Subcutaneous abdominal adipose tissue (tissue), 5 donors: ENCODE measurements around the gene ATOH8.

ENCODE experiments used
- H3K27ac ChIP-seq: one replicate; pipeline ENCODE4 v1.7.0; 2013; ENCODE audit warnings: low read depth, mild to moderate bottlenecking, inconsistent platforms, low read length, moderate library complexity
- H3K27me3 ChIP-seq, 5 donors: one replicate each; pipeline ENCODE4 v1.7.0; 2013; ENCODE audit warnings: low read length in 5 of 5, inconsistent platforms in 1 of 5; ENCODE audit not compliant: control insufficient read depth in 5 of 5, insufficient read depth in 4 of 5
- H3K36me3 ChIP-seq, 5 donors: one replicate each; pipeline ENCODE4 v1.7.0; 2013; ENCODE audit warnings: low read length in 5 of 5; ENCODE audit not compliant: control insufficient read depth in 5 of 5, insufficient read depth in 5 of 5
- H3K4me1 ChIP-seq, 5 donors: one replicate each; pipeline ENCODE4 v1.7.0; 2013; ENCODE audit warnings: low read length in 5 of 5, mild to moderate bottlenecking in 3 of 5, moderate library complexity in 1 of 5; ENCODE audit not compliant: control insufficient read depth in 5 of 5, insufficient read depth in 5 of 5
- H3K4me3 ChIP-seq, 5 donors: one replicate each; pipeline ENCODE4 v1.7.0; 2013; ENCODE audit warnings: low read length in 5 of 5, low read depth in 1 of 5
- H3K9ac ChIP-seq, 5 donors: one replicate each; pipeline ENCODE4 v1.7.0; 2013; ENCODE audit warnings: low read length in 5 of 5, mild to moderate bottlenecking in 4 of 5, moderate library complexity in 3 of 5
- H3K9me3 ChIP-seq, 5 donors: one replicate each; pipeline ENCODE4 v1.7.0; 2013; ENCODE audit warnings: low read length in 5 of 5; ENCODE audit not compliant: control insufficient read depth in 5 of 5
- donor health status: healthy.
- donor health status: healthy.
- donor health status: healthy.
- donor health status: healthy.
- donor health status: healthy.

Gene ATOH8

DNA sequence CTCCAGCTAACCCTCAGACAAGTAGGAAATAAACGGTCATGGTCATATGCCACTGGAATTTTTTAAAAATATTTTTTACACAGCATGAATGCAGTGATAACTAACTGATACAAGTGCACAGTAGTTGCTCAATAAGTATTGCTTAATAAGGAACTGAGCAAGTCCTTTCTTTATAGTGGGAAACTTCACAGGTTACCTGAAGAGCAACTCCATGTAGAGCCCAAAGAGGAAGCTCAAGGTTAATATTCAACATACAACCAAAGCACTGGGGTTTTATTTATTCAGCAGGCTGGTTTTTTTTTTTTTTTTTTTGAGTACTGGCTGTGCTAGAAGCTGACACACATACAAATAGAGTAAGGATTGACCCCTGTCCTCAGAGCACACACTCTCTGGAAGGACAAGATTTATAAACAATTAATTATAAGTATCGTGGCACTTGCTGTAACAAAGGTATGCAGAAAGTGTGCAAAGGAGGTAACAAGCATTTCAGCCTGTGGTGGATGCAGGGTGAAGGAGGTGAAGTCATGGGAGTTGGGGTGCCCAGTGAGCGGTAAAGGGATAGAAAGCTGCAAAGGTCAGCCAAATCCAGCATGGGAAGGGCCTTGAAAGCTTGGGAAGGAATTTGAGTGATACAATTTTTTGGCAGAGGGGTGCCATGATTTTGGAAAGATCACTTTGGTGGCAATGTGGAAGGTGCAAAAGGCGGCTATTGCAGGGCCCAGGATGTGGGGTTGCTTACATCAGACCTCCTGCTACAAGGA lies 52.7 kb downstream of the ATOH8 start:
- Histone ChIP-seq H3K27ac (no peak overlapping the region), H3K36me3 (no peaks in the 10 kb centered on the region), H3K27me3 (no peaks in the 10 kb centered on the region), H3K4me3 (no peak overlapping the region), H3K9ac (no peak overlapping the region), H3K4me1 (peaks cover under 1 to 13% (median 7%) of the 10 kb centered on the region in 5 donors), H3K9me3 (no peaks in the 10 kb centered on the region)

DNA sequence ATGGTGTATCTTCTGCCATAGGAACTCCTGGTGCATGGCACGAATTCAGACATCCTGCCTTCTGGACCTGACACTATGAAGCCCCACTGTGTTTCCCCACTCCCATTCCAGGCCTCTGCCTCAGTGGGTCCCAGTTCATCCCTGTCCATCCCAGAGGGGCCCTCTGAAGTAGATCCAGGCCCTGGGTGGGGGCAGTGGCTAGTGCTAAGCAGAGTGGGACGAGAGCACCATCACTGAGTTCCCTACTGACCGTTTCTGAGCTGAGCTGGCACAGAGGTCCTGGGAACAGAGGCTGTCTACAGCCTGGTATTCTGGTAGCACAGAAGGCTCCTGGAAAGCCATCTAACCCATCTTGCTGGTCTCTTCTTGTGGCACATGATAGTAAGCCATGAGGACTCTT lies 54.0 kb downstream of the ATOH8 start:
- Histone ChIP-seq H3K27me3 (no peaks in the 10 kb centered on the region), H3K4me1 (peaks cover 2 to 20% (median 10%) of the 10 kb centered on the region in 5 donors), H3K9me3 (no peaks in the 10 kb centered on the region), H3K27ac (no peak overlapping the region), H3K9ac (no peak overlapping the region), H3K4me3 (no peak overlapping the region), H3K36me3 (no peaks in the 10 kb centered on the region)

DNA sequence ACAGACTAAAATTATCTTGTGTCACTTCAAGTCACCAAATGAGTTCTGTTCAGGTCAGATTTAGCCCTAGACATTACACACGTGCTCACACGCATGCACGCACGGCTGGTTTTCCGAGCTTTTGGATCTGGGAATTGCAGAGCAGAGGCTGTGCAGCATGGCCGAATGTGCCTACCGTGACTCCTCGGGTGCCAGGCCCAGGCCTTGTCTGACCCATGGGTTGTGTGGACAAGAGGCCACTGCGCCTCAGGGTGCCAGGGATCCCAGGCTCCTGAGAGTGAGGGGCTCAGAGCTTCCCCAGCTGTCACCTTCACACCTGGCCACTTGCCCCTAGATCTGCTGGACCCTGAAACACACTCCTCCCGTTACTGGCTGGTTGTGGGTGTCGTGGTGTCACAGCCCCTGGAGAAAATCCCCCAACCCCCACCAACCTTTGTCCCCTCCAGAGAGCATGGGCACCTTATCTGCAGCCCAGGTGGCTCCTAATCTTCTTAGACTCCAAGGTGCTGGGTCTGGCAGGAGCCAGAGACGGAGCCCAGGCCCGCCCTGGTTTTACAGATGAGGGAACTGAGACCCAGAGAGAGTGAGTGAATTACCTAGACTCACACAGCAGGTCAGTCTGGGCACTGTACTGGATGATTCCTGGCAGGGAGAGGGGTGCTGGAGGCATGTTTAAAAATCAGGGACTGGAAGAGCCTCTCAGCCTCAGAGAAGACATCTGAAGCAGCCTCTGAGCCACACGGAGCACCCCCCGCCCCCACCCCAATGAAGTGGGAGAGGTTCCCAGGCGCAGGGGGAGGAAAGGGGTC lies 56.8 kb downstream of the ATOH8 start:
- Histone ChIP-seq H3K4me3 (no peak overlapping the region), H3K9ac (no peak overlapping the region), H3K9me3 (no peaks in the 10 kb centered on the region), H3K27me3 (no peaks in the 10 kb centered on the region), H3K27ac (no peak overlapping the region), H3K4me1 (peaks cover 2 to 22% (median 14%) of the 10 kb centered on the region in 5 donors), H3K36me3 (no peaks in the 10 kb centered on the region)

- peaks cover 2 to 22% (median 14%) of the 10 kb centered on the region in 5 donors for H3K4me1 ChIP-seq
- no peaks in the 10 kb centered on the region for H3K36me3 ChIP-seq
- peak overlapping the region in 1 of 5 donors; percentile 49 for H3K9ac ChIP-seq
- H3K4me3 ChIP-seq, result peak overlapping the region in 1 of 5 donors; percentile 16
- H3K27me3 ChIP-seq, result no peaks in the 10 kb centered on the region
- H3K27ac ChIP-seq, result no peak overlapping the region
- H3K9me3 ChIP-seq, result no peaks in the 10 kb centered on the region
Observed at GRCh38 chr2:85811180-85812093, 57.6 kb downstream of the ATOH8 start.

- Histone ChIP-seq H3K4me1 (peaks cover 2 to 22% (median 14%) of the 10 kb centered on the region in 5 donors), H3K4me3 (no peak overlapping the region), H3K9me3 (no peaks in the 10 kb centered on the region), H3K9ac (no peak overlapping the region), H3K27ac (no peak overlapping the region), H3K36me3 (no peaks in the 10 kb centered on the region), H3K27me3 (no peaks in the 10 kb centered on the region)
Observed at GRCh38 chr2:85812094-85812735, 58.4 kb downstream of the ATOH8 start.

DNA sequence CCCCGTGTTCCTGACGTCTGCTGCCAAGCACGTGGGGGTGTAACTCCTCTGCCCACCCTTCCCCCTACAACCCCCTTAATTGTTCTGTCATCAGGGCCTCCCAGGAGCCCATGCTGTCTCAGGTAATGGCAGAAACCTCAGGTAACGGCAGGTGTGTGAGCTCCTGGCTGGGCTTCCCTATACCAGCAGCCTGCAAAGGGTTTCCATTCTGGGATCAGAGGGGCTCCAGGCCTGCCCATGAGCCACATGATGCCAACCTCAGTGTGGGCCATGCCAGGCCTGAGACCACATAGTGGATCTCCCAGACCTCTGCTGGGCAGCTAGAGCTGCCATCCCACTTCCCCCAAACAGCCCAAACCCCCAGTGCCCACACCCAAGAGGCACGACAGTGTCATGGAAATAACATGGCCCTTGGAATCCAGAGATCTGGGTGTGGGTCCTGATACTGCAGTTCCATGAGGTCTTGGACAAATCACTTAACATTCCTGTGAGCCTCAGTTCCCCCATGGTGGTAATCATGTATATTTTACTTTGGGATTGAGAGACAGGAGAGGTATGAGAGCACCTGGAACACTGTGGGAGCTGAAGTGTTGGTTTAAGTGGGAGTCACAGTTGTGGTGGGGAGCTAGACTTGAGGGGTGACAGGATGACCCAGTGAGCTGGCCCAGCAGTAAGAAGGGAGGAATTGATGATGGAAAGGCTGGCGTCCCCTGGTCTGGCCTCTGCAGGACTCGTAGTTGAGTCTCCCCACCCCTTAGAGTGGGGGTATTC lies 59.6 kb downstream of the ATOH8 start:
- H3K9ac ChIP-seq, result no peak overlapping the region
- H3K27ac ChIP-seq, result no peak overlapping the region
- H3K27me3 ChIP-seq, result no peaks in the 10 kb centered on the region
- no peaks in the 10 kb centered on the region for H3K9me3 ChIP-seq
- no peaks in the 10 kb centered on the region for H3K36me3 ChIP-seq
- peaks cover 2 to 22% (median 14%) of the 10 kb centered on the region in 5 donors for H3K4me1 ChIP-seq
- H3K4me3 ChIP-seq, result no peak overlapping the region

- H3K27ac ChIP-seq, result no peak overlapping the region
- no peaks in the 10 kb centered on the region for H3K27me3 ChIP-seq
- no peaks in the 10 kb centered on the region for H3K36me3 ChIP-seq
- H3K9ac ChIP-seq, result no peak overlapping the region
- no peak overlapping the region for H3K4me3 ChIP-seq
- peaks cover 2 to 22% (median 14%) of the 10 kb centered on the region in 5 donors for H3K4me1 ChIP-seq
- no peaks in the 10 kb centered on the region for H3K9me3 ChIP-seq
Observed at GRCh38 chr2:85813982-85814801, 60.4 kb downstream of the ATOH8 start.

DNA sequence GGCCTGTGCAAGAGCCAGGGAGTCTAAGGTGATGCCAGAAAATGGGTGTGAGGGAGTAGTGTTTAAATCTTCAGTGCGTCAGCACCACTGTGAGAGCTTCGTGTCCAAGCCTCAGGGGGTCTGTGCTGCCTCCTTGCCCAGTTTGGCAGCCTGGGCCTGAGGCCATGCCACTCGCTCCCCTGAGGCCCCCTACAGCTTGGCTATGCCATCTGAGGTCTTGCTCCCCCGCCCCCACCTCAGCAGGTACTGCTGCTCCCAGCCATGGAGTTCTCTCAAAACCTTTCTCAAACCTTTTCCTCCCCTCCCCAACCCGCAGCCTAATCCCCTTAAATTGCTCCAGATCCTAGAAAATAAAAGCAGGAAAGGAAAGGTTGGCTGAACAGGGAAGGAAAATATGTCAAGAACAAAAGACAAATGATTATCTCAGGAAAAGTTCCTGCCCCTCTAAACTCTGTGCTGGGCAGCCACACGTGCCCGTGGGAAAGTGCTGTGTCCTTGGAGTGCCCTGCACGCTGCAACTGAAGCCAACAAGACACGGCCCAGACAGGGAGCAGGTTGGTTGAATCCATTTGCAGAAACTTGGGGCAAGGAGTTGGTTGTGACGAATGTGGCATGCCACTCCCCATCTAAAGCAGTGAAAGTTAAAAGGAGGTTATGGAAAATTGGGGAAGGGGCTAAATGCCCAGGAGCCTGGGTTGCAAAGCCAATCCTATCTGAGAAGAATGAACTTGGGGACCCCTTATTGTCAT lies 61.2 kb downstream of the ATOH8 start:
- no peaks in the 10 kb centered on the region for H3K36me3 ChIP-seq
- no peak overlapping the region for H3K27ac ChIP-seq
- no peaks in the 10 kb centered on the region for H3K9me3 ChIP-seq
- no peak overlapping the region for H3K4me3 ChIP-seq
- no peak overlapping the region for H3K9ac ChIP-seq
- H3K27me3 ChIP-seq, result no peaks in the 10 kb centered on the region
- H3K4me1 ChIP-seq, result peaks cover 2 to 22% (median 14%) of the 10 kb centered on the region in 5 donors
